Measurements from ENCODE around the gene GDPD5.

DNA sequence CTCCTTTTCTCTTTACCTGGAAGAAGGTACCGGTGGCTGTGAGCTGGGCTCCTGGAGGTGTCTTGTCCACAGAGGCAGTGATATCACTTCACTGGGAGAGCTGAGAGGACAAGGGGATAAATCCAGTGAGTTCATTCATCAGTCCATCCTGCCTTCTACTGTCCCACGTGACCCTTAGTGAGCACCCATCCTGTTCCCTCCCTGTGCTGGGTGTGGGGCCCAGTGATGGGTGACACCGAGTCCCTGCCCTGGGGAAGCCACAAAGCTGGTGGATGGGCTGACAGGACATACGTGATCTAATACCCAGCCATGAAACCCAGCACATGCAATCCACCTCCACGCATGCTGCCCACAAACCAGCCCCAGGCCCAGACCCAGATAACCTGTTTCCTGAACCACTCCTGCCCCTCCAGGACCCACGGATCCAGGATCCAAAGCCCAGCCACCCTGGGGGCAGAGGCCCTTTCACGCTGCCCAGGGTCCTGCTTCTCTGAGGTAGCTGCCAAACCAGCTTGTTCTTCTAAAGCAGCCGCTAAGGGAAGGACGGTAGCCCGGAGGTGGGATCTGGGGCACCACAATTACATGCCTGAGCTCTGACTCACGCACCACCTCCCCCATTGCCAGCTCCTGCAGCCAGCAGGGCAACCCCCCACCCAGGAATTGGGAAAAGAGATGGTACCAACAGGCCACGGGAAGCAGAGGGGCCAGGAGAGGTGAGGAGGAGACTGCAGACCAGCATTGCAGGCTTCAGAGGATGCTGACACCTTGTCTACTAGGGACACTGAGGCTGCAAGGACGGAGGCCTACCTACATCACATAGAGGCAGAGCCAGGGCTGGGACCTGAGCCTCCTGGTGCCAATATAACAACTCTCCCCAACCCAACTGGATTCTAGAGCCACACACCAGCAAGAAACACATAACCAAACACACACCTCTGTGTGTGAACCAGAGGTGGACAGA, 35.2 kb downstream of the GDPD5 start:
- no peak for TF ChIP-seq GATA2 (IDR thresholded peaks at IDR 0.05; ENCODE audit: low read depth, low read length)
- no peak for TF ChIP-seq GATA3 (IDR thresholded peaks at IDR 0.05; ENCODE audit: low read depth, low read length)

Data from SH-SY5Y (cell line).